SH-SY5Y (cell line): ENCODE data around the gene ZSWIM2.

ENCODE experiments used
- GATA2 ChIP-seq: IDR thresholded peaks from 2 replicates; pipeline ENCODE4 v1.6.1; 2011; ENCODE audit warnings: mild to moderate bottlenecking, low read depth, low read length
- GATA3 ChIP-seq: IDR thresholded peaks from 2 replicates; pipeline ENCODE4 v1.6.1; 2011; ENCODE audit warnings: low read depth, mild to moderate bottlenecking, low read length, moderate library complexity

DNA sequence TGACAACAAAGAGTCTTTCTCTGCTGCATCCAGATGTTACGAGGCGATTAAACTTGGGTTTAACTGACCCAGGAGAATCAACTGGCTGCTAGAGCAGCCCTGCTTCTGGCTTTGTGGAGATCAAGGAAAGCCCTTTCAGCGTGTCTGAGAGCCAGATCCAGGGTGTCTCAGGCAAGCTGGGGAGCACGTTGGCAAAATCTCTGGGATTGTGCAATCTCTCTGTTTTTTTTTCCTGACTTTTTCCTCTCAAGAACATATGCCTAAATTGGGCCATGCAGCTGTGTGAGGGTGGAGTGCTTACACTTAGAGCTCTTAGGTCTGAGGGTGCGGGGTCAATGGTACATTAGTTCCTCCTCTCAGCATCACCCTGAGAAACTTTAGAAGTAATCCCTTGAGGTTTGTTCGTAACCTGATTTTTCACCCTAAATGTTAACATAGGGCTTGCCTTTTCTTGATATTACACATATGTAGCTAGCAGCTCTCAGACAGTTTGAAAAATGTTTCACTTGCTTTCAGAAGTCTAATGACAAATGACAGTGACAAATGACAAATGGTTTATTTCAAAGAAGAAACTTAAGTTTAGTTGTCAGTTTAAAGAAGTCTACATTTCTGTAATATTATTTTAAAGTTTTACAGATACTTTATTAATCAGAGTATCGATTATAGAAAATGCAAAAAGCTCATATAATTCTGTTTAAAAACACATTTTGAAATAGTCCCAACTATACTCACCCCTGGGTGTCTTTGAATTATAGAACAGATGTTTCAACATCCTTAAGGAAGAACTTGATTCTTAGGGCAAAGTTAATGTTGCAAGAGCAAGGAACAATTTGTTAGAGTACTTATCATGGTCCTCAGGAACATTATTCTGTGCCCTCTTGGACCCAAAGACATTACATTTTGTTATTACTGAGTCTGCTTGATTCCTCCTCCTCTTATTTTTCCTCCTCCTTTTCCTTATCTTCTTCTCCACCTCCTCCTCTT lies 38.4 kb upstream of the ZSWIM2 start:
- no peak for TF ChIP-seq GATA3
- no peak for TF ChIP-seq GATA2
